HepG2 (cell line): ENCODE data around the gene RNPEPL1. TPM values are rescaled to one million over a fixed set of nuclear protein-coding genes. Genes with fewer than 3 reads are reported as not detected.

Experiments used
- ATAC-seq: fragments of 200-7000 bp; cut with Tn5 transposase; 3 replicates; pipeline ENCODE4 v1.9.1; 2020; ENCODE audit warnings: mild to moderate bottlenecking, moderate library complexity
- Bru-seq: library from RNA; stranded (reverse); fragments of 400-500 nt; gene quantifications from one replicate; lab custom pipeline; 2021; lab: Mats Ljungman, UMichigan
- BruChase-seq, 2 experiments: library from RNA; stranded (reverse); fragments of 400-500 nt; gene quantifications; one replicate each; lab custom pipeline; 2021; lab: Mats Ljungman, UMichigan
- BruUV-seq: library from RNA; stranded (reverse); fragments of 400-500 nt; replicated peaks from 2 replicates; lab custom pipeline; 2021; lab: Mats Ljungman, UMichigan
- CTCF ChIA-PET: fragments of 300-600 bp; formaldehyde crosslinking; extraction: SDS; loops from one replicate; lab custom pipeline; 2021; ENCODE audit warnings: low total read pairs, inconsistent platforms, low intra/inter-chr PET ratio; lab: Yijun Ruan, JAX
- POLR2A ChIA-PET: fragments of 350-600 bp; sonication (Branson Sonifier 250); formaldehyde crosslinking; loops from one replicate; lab custom pipeline; 2020; ENCODE audit warnings: antibody characterized with exemption, inconsistent platforms; lab: Yijun Ruan, JAX
- DNase-seq: peaks from one replicate; pipeline ENCODE4 v3.0.0-alpha.2; 2015; ENCODE audit warnings: low spot score
- FAIRE-seq: peaks from 3 replicates; lab custom pipeline; 2011; peaks lifted over from hg19 to GRCh38; lab: Jason Lieb, UNC
- H2AFZ ChIP-seq: one replicate; pipeline ENCODE4 v1.6.1; 2011; ENCODE audit warnings: low read length, inconsistent platforms
- H3K27ac ChIP-seq: fragments of 300-600 bp; 3 replicates; pipeline ENCODE4 v1.8.0; 2011; ENCODE audit warnings: mixed run types, mild to moderate bottlenecking, mixed read lengths, low read length, inconsistent platforms; ENCODE audit not compliant: insufficient read depth; ENCODE audit errors: extremely low read length
- H3K27me3 ChIP-seq, 2 experiments: fragments of 200-600 bp in 1 of 2; 2 replicates in 1 of 2; 3 replicates in 1 of 2; pipeline versions ENCODE4 v1.6.0 to v1.8.0; 2011; ENCODE audit warnings: low read length in 2 of 2, mild to moderate bottlenecking in 2 of 2, moderate library complexity in 2 of 2, inconsistent platforms in 1 of 2; ENCODE audit not compliant: insufficient read depth in 2 of 2, control insufficient read depth in 1 of 2
- H3K36me3 ChIP-seq, 2 experiments: fragments of 200-600 bp in 1 of 2; replicated peaks in 1 of 2; 2 replicates in 1 of 2; 3 replicates in 1 of 2; pipeline versions ENCODE4 v1.5.1 to v1.8.0; 2011; ENCODE audit warnings: low read length in 2 of 2, inconsistent platforms in 1 of 2; ENCODE audit not compliant: insufficient read depth in 2 of 2, control insufficient read depth in 1 of 2
- H3K4me1 ChIP-seq: 2 replicates; pipeline ENCODE4 v1.5.1; 2012; ENCODE audit warnings: low read length, inconsistent platforms; ENCODE audit not compliant: insufficient read depth
- H3K4me2 ChIP-seq: 2 replicates; pipeline ENCODE4 v1.6.0; 2011; ENCODE audit warnings: low read depth, low read length, inconsistent platforms
- H3K4me3 ChIP-seq, 3 experiments: fragments of 200-600 bp in 1 of 3; sonication (generic), shearing (Covaris generic) in 1 of 3; replicated peaks in 1 of 3; 2 replicates each; pipeline ENCODE4 v1.5.1; 2011 to 2016; ENCODE audit warnings: low read length in 3 of 3, inconsistent platforms in 2 of 3, low read depth in 2 of 3, mild to moderate bottlenecking in 2 of 3, control low read depth in 1 of 3, mixed read lengths in 1 of 3; ENCODE audit not compliant: insufficient read depth in 1 of 3
- H3K79me2 ChIP-seq: one replicate; pipeline ENCODE4 v1.6.1; 2011; ENCODE audit warnings: low read length, inconsistent platforms; ENCODE audit not compliant: insufficient read depth
- H3K9ac ChIP-seq: 2 replicates; pipeline ENCODE4 v1.6.0; 2011; ENCODE audit warnings: mild to moderate bottlenecking, low read depth, low read length, inconsistent platforms; ENCODE audit not compliant: insufficient read depth
- H3K9me3 ChIP-seq: 2 replicates; pipeline ENCODE4 v1.5.1; 2012; ENCODE audit warnings: mild to moderate bottlenecking, low read length
- H4K20me1 ChIP-seq: 2 replicates; pipeline ENCODE4 v1.6.0; 2011; ENCODE audit warnings: inconsistent platforms, mild to moderate bottlenecking, low read length, moderate library complexity; ENCODE audit not compliant: insufficient read depth
- BCLAF1 ChIP-seq: fragments of 450-650 bp; IDR thresholded peaks from 2 replicates; pipeline ENCODE4 v1.6.1; 2017; ENCODE audit warnings: mild to moderate bottlenecking
- CBX1 ChIP-seq: IDR thresholded peaks from one replicate; pipeline ENCODE4 v1.6.1; 2016; ENCODE audit warnings: antibody characterized with exemption, low read depth
- CC2D1A ChIP-seq: sonication (generic); formaldehyde crosslinking; IDR thresholded peaks from 2 replicates; pipeline ENCODE4 v1.8.1; 2023; ENCODE audit warnings: mild to moderate bottlenecking, missing genetic modification reagents
- FOXO1 ChIP-seq: sonication (generic); formaldehyde crosslinking; IDR thresholded peaks from 2 replicates; pipeline ENCODE4 v1.4.0; 2020; ENCODE audit warnings: missing genetic modification reagents
- HDAC6 ChIP-seq: fragments of 200-600 bp; sonication (generic); IDR thresholded peaks from 2 replicates; pipeline ENCODE4 v1.7.0; 2017; ENCODE audit warnings: mild to moderate bottlenecking, antibody characterized with exemption, low read length, low read depth
- IRF9 ChIP-seq: sonication (generic); formaldehyde crosslinking; IDR thresholded peaks from 2 replicates; pipeline ENCODE4 v1.8.0; 2022; ENCODE audit warnings: missing genetic modification reagents, mild to moderate bottlenecking, borderline replicate concordance
- ISX ChIP-seq: sonication (generic); formaldehyde crosslinking; conservative IDR thresholded peaks from 2 replicates; pipeline ENCODE4 v1.5.0; 2020; ENCODE audit warnings: missing genetic modification reagents
- NR2F2 ChIP-seq: IDR thresholded peaks from 2 replicates; pipeline ENCODE4 v1.6.1; 2012; ENCODE audit warnings: low read depth, inconsistent platforms, borderline replicate concordance
- SOX6 ChIP-seq, 2 experiments: fragments of 450-650 bp in 1 of 2; sonication (generic) in 1 of 2; formaldehyde crosslinking in 1 of 2; IDR thresholded peaks; 2 replicates each; pipeline versions ENCODE4 v1.4.0 to v1.6.1; 2017 to 2020; ENCODE audit warnings: antibody characterized with exemption in 1 of 2, mild to moderate bottlenecking in 1 of 2, missing genetic modification reagents in 1 of 2
- ZBTB3 ChIP-seq: sonication (generic); formaldehyde crosslinking; IDR thresholded peaks from 2 replicates; pipeline ENCODE4 v1.4.0; 2020; ENCODE audit warnings: low read depth, mild to moderate bottlenecking, moderate library complexity, missing genetic modification reagents, borderline replicate concordance
- ZNF12 ChIP-seq: sonication (generic); formaldehyde crosslinking; IDR thresholded peaks from 2 replicates; pipeline ENCODE4 v1.5.0; 2020; ENCODE audit warnings: missing genetic modification reagents
- WGBS: methylation state at CpG from one replicate; pipeline ENCODE4 v1.1.6; 2017; ENCODE audit warnings: low lambda C conversion rate; 5-methylcytosine and 5-hydroxymethylcytosine counted together
- in situ Hi-C: cut with HindIII; loops from 2 replicates; pipeline ENCODE4 v1.10.0; 2017; ENCODE audit warnings: low pct_unique_long_range_greater_than_20kb; ENCODE audit not compliant: extremely low pct_ligation_motif_present
- intact Hi-C: fragments of 100-400 bp; cut with micrococcal nuclease; formaldehyde crosslinking; loops from one replicate; pipeline ENCODE4 v1.10.0; 2022; ENCODE audit not compliant: unreplicated experiment
- long read RNA-seq, 2 experiments: library from RNA in 1 of 2; library from polyadenylated mRNA in 1 of 2; stranded (forward) in 1 of 2; unstranded in 1 of 2; transcript quantifications; one replicate each; pipeline ENCODE4 v2.0.0, GENCODE V29; 2019 to 2022
- polyA minus RNA-seq, 3 experiments: library from RNA; depleted of rRNA, polyadenylated mRNA; stranded (reverse); fragments of >200 nt; gene quantifications; 2 replicates each; pipeline ENCODE4 v1.2.3, GENCODE V29; 2011; ENCODE audit warnings: low replicate concordance in 1 of 3
- polyA plus RNA-seq, 8 experiments: library from polyadenylated mRNA; depleted of rRNA in 3 of 8; stranded (reverse) in 7 of 8; unstranded in 1 of 8; fragments of >200 nt; fragmentation: Illumina TruSeq in 4 of 8; extraction: Trizol in 4 of 8; gene quantifications; 2 replicates each; pipeline versions ENCODE4 v1.2.1 to v1.2.3, GENCODE V29; 2011 to 2016; ENCODE audit warnings: low read depth in 4 of 8, missing spikeins in 1 of 8, mixed read lengths in 1 of 8; ENCODE audit not compliant: insufficient read depth in 1 of 8
- total RNA-seq, 5 experiments: library from RNA; depleted of rRNA; stranded (reverse); fragments of >200 nt; fragmentation: Illumina TruSeq; extraction: Trizol; gene quantifications; 2 replicates each; pipeline ENCODE4 v1.2.3, GENCODE V29; 2016; ENCODE audit warnings: low read depth in 1 of 5

RNPEPL1 gene
- 13.0 and 27.6 TPM in 2 replicates for total RNA-seq (2016; rRNA removed; fragmentation: Illumina TruSeq; extraction: Trizol)
- total RNA-seq (2016; cell fraction: cytosol; rRNA removed; fragmentation: Illumina TruSeq; extraction: Trizol; ENCODE audit: low read depth), result 21.9 and 24.8 TPM in 2 replicates
- 12.9 and 23.2 TPM in 2 replicates for total RNA-seq (2016; cell fraction: insoluble cytoplasmic fraction; rRNA removed; fragmentation: Illumina TruSeq; extraction: Trizol)
- total RNA-seq (2016; cell fraction: membrane; rRNA removed; fragmentation: Illumina TruSeq; extraction: Trizol), result 50.1 and 53.8 TPM in 2 replicates
- total RNA-seq (2016; cell fraction: nucleus; rRNA removed; fragmentation: Illumina TruSeq; extraction: Trizol), result 17.5 and 21.9 TPM in 2 replicates
- polyA plus RNA-seq (2011; rRNA removed), result 18.0 and 28.8 TPM in 2 replicates
- 20.3 and 26.3 TPM in 2 replicates for polyA plus RNA-seq (2011; cell fraction: cytosol; rRNA removed)
- 94.3 and 114 TPM in 2 replicates for polyA plus RNA-seq (2011; cell fraction: nucleus; rRNA removed)
- polyA plus RNA-seq (2012), result 37.2 and 56.3 TPM in 2 replicates
- 43.4 and 46.1 TPM in 2 replicates for polyA plus RNA-seq (2016; cell fraction: cytosol; fragmentation: Illumina TruSeq; extraction: Trizol; ENCODE audit: low read depth)
- polyA plus RNA-seq (2016; cell fraction: insoluble cytoplasmic fraction; fragmentation: Illumina TruSeq; extraction: Trizol; ENCODE audit: low read depth), result 40.1 and 49.6 TPM in 2 replicates
- polyA plus RNA-seq (2016; cell fraction: membrane; fragmentation: Illumina TruSeq; extraction: Trizol; ENCODE audit: low read depth), result 85.0 and 102 TPM in 2 replicates
- 57.9 and 59.3 TPM in 2 replicates for polyA plus RNA-seq (2016; cell fraction: nucleus; fragmentation: Illumina TruSeq; extraction: Trizol; ENCODE audit: insufficient read depth, low read depth)
- polyA minus RNA-seq (2011; rRNA and poly(A)+ RNA removed; ENCODE audit: low replicate concordance), result 15.3 and 64.5 TPM in 2 replicates
- 55.0 and 57.6 TPM in 2 replicates for polyA minus RNA-seq (2011; cell fraction: cytosol; rRNA and poly(A)+ RNA removed)
- polyA minus RNA-seq (2011; cell fraction: nucleus; rRNA and poly(A)+ RNA removed), result 18.6 and 21.0 TPM in 2 replicates
- Bru-seq, nascent RNA, result percentile 59 among the genes with signal in this experiment
- percentile 71 among the genes with signal in this experiment for BruChase-seq, experiment 1, labeled RNA remaining after a 6-hour chase
- percentile 60 among the genes with signal in this experiment for BruChase-seq, experiment 2, labeled RNA remaining after a 2-hour chase
- long read RNA-seq, experiment 1, partial matches to known transcripts, result 6 of 17 reads
- long read RNA-seq, experiment 1, other reads (novel, unspliced or antisense), result 11 of 17 reads
- long read RNA-seq, experiment 2, full-length matches to known transcripts, result 83 of 228 reads
- long read RNA-seq, experiment 2, partial matches to known transcripts, result 123 of 228 reads
- long read RNA-seq, experiment 2, other reads (novel, unspliced or antisense), result 22 of 228 reads

GRCh38 chr2:240567872-240568677, at the start of gene RNPEPL1:
TSS of gene RNPEPL1 (plus strand) at chr2:240568484. CDS start at chr2:240568587, 103 bp downstream.
- in situ Hi-C loops, result loop anchor here (25.0 kb wide), 1 partner anchor 644 kb away; no protein-coding TSS in a partner anchor
- peak; percentile 11 for ATAC-seq
- Histone ChIP-seq H3K79me2 (peaks cover 22% of the 10 kb centered on the region), H3K36me3 (peaks cover 0 to 2% of the 10 kb centered on the region in 2 experiments; a peak in 2 of 5 replicates), H3K4me2 (peak within 1 kb of the TSS; percentile 99), H3K9ac (peak within 1 kb of the TSS; percentile 78), H3K27me3 (no peaks in the 10 kb centered on the region; a peak in 1 of 5 replicates), H2AFZ (no peak within 1 kb of the TSS), H3K4me1 (peaks cover 47% of the 10 kb centered on the region), H3K27ac (peak within 1 kb of the TSS; percentile 61), H3K4me3 (peak within 1 kb of the TSS; percentile 70 to 87 (median 72)), H3K9me3 (no peaks in the 10 kb centered on the region), H4K20me1 (no peaks in the 10 kb centered on the region; the same call in 1 of the 2 replicates)
- no peak for FAIRE-seq
- WGBS, result under 1% methylated on average over 19 of the region's 106 CpGs
- ChIA-PET CTCF (interaction anchor here (0.9 kb wide), 2 partner anchors 11 to 54 kb away, joined by 3 read pairs; no protein-coding TSS in a partner anchor), POLR2A (interaction anchor here (0.6 to 7.2 kb wide), 6 partner anchors 7 to 37 kb away, joined by 4 to 149 read pairs (median 27); partner anchors contain the start of gene CAPN10)
- no peak for DNase-seq
- no TSS peak for BruUV-seq
- intact Hi-C loops, result loop anchor here (2.0 kb wide), 1 partner anchor 13 kb away; no protein-coding TSS in a partner anchor
- TF ChIP-seq BCLAF1 (no peak), ZNF12 (no peak), CBX1 (no peak), HDAC6 (no peak), ISX (no peak), CC2D1A (CRISPR knock-in tag) (no peak), NR2F2 (peak; percentile 44; the same call in 1 of the 2 replicates), SOX6 (IDR thresholded peaks at IDR 0.05) (no peak), SOX6 (CRISPR knock-in tag; IDR thresholded peaks at IDR 0.05) (no peak), IRF9 (CRISPR knock-in tag) (peak; percentile 61; the same call in 1 of the 2 replicates), ZBTB3 (no peak), FOXO1 (CRISPR knock-in tag) (no peak)
